Lung (tissue), 12 donors: Measurements from ENCODE around the gene PALLD. TPM values are rescaled to one million over a fixed set of nuclear protein-coding genes. Genes with fewer than 3 reads are reported as not detected.

Experiments used
- ATAC-seq: fragments of 200-7000 bp; cut with Tn5 transposase; one replicate; pipeline ENCODE4 v1.9.1; 2020; ENCODE audit warnings: moderate number of reproducible peaks; ENCODE audit not compliant: insufficient read depth, low FRiP score
- DNase-seq, 3 donors: peaks; one replicate each; pipeline ENCODE4 v3.0.0-alpha.2; 2013 to 2017
- H3K27ac ChIP-seq, 2 donors: one replicate each; pipeline ENCODE4 v1.5.1; 2013; ENCODE audit warnings: mild to moderate bottlenecking in 2 of 2, moderate library complexity in 2 of 2, control low read depth in 1 of 2, inconsistent platforms in 1 of 2, low read depth in 1 of 2, low read length in 1 of 2
- H3K27me3 ChIP-seq, 3 donors: one replicate each; pipeline ENCODE4 v1.5.1; 2013; ENCODE audit warnings: low read length in 2 of 3; ENCODE audit not compliant: control insufficient read depth in 3 of 3, insufficient read depth in 3 of 3
- H3K36me3 ChIP-seq, 4 donors: one replicate each; pipeline ENCODE4 v1.5.1; 2013; ENCODE audit warnings: low read length in 4 of 4, mild to moderate bottlenecking in 1 of 4, moderate library complexity in 1 of 4; ENCODE audit not compliant: control insufficient read depth in 4 of 4, insufficient read depth in 4 of 4
- H3K4me1 ChIP-seq, 5 donors: one replicate each; pipeline ENCODE4 v1.5.1; 2013; ENCODE audit warnings: low read length in 5 of 5, mild to moderate bottlenecking in 2 of 5, moderate library complexity in 1 of 5; ENCODE audit not compliant: control insufficient read depth in 5 of 5, insufficient read depth in 5 of 5
- H3K4me3 ChIP-seq: one replicate; pipeline ENCODE4 v1.5.1; 2013; ENCODE audit warnings: mild to moderate bottlenecking, control low read depth, moderate library complexity
- H3K9ac ChIP-seq, 2 donors: one replicate each; pipeline ENCODE4 v1.5.1; 2013; ENCODE audit warnings: low read length in 2 of 2, control low read depth in 1 of 2; ENCODE audit not compliant: insufficient read depth in 1 of 2
- H3K9me3 ChIP-seq, 4 donors: one replicate each; pipeline ENCODE4 v1.5.1; 2013; ENCODE audit warnings: low read length in 3 of 4, mild to moderate bottlenecking in 1 of 4, moderate library complexity in 1 of 4; ENCODE audit not compliant: control insufficient read depth in 4 of 4, insufficient read depth in 3 of 4
- CTCF ChIP-seq: IDR thresholded peaks from 2 replicates; pipeline ENCODE4 v1.5.1; 2012; ENCODE audit warnings: mild to moderate bottlenecking; ENCODE audit errors: control extremely low read depth, extremely low read depth
- WGBS, 2 donors: extraction: QIAGEN DNeasy Blood & Tissue Kit; methylation state at CpG; one replicate each; pipeline ENCODE4 v1.1.7; 2013; 5-methylcytosine and 5-hydroxymethylcytosine counted together
- polyA plus RNA-seq, 2 donors: library from polyadenylated mRNA; stranded (reverse); fragments of 200-250 nt; gene quantifications; one replicate each; pipeline ENCODE4 v1.2.1, GENCODE V29; 2013
- total RNA-seq, 2 donors: library from RNA; depleted of rRNA in 1 of 2; stranded (reverse); fragments of >200 nt in 1 of 2; gene quantifications; one replicate each; pipeline ENCODE4 v1.2.1, GENCODE V29; 2014 to 2021
- donor health status: control.
- donor health status: control.
- donor health status: Bipolar disorder and iron deficiency.
- donor health status: healthy.
- donor health status: DM: yes; HTN: yes; CAD: no.

PALLD gene
- total and polyA plus RNA-seq, 4 donors: 20.7 to 139 (median 63.0) TPM

- Histone ChIP-seq H3K9ac (no peak overlapping the region), H3K4me1 (peaks cover 3 to 43% (median 15%) of the 10 kb centered on the region in 5 donors), H3K36me3 (no peaks in the 10 kb centered on the region), H3K27ac (no peak overlapping the region), H3K4me3 (no peak overlapping the region), H3K27me3 (no peaks in the 10 kb centered on the region), H3K9me3 (no peaks in the 10 kb centered on the region)
- peak; percentile 51 to 75 (median 64) for DNase-seq
- no peak for TF ChIP-seq CTCF
- ATAC-seq: no peak
- WGBS, 2 donors: 82 to 90% methylated on average over 4 of the region's 4 CpGs
These were observed 240.9 kb downstream of the PALLD start for GRCh38 chr4:168737806-168738172.

GRCh38 chr4:168739886-168740285 is 243.0 kb downstream of the PALLD start:
- Histone ChIP-seq H3K9ac (no peak overlapping the region), H3K9me3 (no peaks in the 10 kb centered on the region), H3K27ac (no peak overlapping the region), H3K4me3 (no peak overlapping the region), H3K4me1 (peaks cover 3 to 57% (median 24%) of the 10 kb centered on the region in 5 donors), H3K36me3 (no peaks in the 10 kb centered on the region), H3K27me3 (no peaks in the 10 kb centered on the region)
- DNase-seq (no peak), ATAC-seq (no peak)
- 40 to 56% methylated on average over 2 of the region's 2 CpGs for WGBS, 2 donors
- no peak for TF ChIP-seq CTCF

GRCh38 chr4:168740691-168741090 is 243.8 kb downstream of the PALLD start:
- DNase-seq (peak in 2 of 3 donors; percentile 44 to 50), ATAC-seq (no peak)
- WGBS, 2 donors: 81 to 90% methylated on average over 3 of the region's 3 CpGs
- Histone ChIP-seq H3K27me3 (no peaks in the 10 kb centered on the region), H3K4me1 (peaks cover 3 to 49% (median 20%) of the 10 kb centered on the region in 5 donors), H3K36me3 (no peaks in the 10 kb centered on the region), H3K27ac (no peak overlapping the region), H3K9ac (no peak overlapping the region), H3K4me3 (no peak overlapping the region), H3K9me3 (no peaks in the 10 kb centered on the region)
- TF ChIP-seq CTCF: no peak
